Esophagus (tissue), 2 donors: ENCODE data around the gene MACROD2. TPM values are rescaled to one million over a fixed set of nuclear protein-coding genes. Genes with fewer than 3 reads are reported as not detected.

ENCODE experiments used
- H3K27ac ChIP-seq, 2 donors: one replicate each; pipeline ENCODE4 v1.5.1; 2013; ENCODE audit warnings: low read depth in 2 of 2, mild to moderate bottlenecking in 2 of 2, inconsistent platforms in 1 of 2, low read length in 1 of 2, moderate library complexity in 1 of 2
- H3K27me3 ChIP-seq, 2 donors: one replicate each; pipeline ENCODE4 v1.6.1; 2013; ENCODE audit warnings: low read length in 2 of 2, control low read depth in 1 of 2, mild to moderate bottlenecking in 1 of 2; ENCODE audit not compliant: insufficient read depth in 2 of 2, control insufficient read depth in 1 of 2
- H3K36me3 ChIP-seq, 2 donors: one replicate each; pipeline ENCODE4 v1.6.1; 2013; ENCODE audit warnings: low read length in 1 of 2; ENCODE audit not compliant: control insufficient read depth in 2 of 2, insufficient read depth in 2 of 2
- H3K4me1 ChIP-seq, 2 donors: one replicate each; pipeline ENCODE4 v1.6.1; 2013; ENCODE audit warnings: low read length in 1 of 2; ENCODE audit not compliant: control insufficient read depth in 2 of 2, insufficient read depth in 2 of 2
- H3K4me3 ChIP-seq, 2 donors: one replicate each; pipeline ENCODE4 v1.5.1; 2013; ENCODE audit warnings: low read length in 2 of 2, mild to moderate bottlenecking in 2 of 2, low read depth in 1 of 2, moderate library complexity in 1 of 2
- H3K9me3 ChIP-seq, 2 donors: one replicate each; pipeline ENCODE4 v1.6.1; 2013; ENCODE audit warnings: mild to moderate bottlenecking in 2 of 2, low read depth in 1 of 2, low read length in 1 of 2, moderate library complexity in 1 of 2; ENCODE audit not compliant: control insufficient read depth in 2 of 2, insufficient read depth in 1 of 2
- WGBS, 2 donors: extraction: QIAGEN DNeasy Blood & Tissue Kit; methylation state at CpG; one replicate each; pipeline ENCODE4 v1.1.7; 2013; 5-methylcytosine and 5-hydroxymethylcytosine counted together
- polyA plus RNA-seq, 2 donors: library from polyadenylated mRNA; stranded (reverse); fragments of 200-250 nt; gene quantifications; one replicate each; pipeline ENCODE4 v1.2.3, GENCODE V29; 2013
- donor health status: healthy with polysubstance abuse.
- donor health status: Bipolar disorder and iron deficiency.

Gene MACROD2
- polyA plus RNA-seq, 2 donors: 0.64 to 1.9 TPM

GRCh38 chr20:14495066-14495465 is 499.8 kb downstream of the MACROD2 start:
- no peaks in the 10 kb centered on the region for H3K27me3 ChIP-seq
- peaks cover 0 to 2% of the 10 kb centered on the region in 2 donors for H3K4me1 ChIP-seq
- no peaks in the 10 kb centered on the region for H3K36me3 ChIP-seq
- peaks cover 0 to 2% of the 10 kb centered on the region in 2 donors for H3K9me3 ChIP-seq
- H3K27ac ChIP-seq: no peak overlapping the region
- no peak overlapping the region for H3K4me3 ChIP-seq

- no peaks in the 10 kb centered on the region for H3K27me3 ChIP-seq
- no peak overlapping the region for H3K4me3 ChIP-seq
- WGBS, 2 donors: 38 to 47% methylated on average over 2 of the region's 2 CpGs
- H3K36me3 ChIP-seq: no peaks in the 10 kb centered on the region
- peaks cover 0 to 2% of the 10 kb centered on the region in 2 donors for H3K9me3 ChIP-seq
- no peak overlapping the region for H3K27ac ChIP-seq
- H3K4me1 ChIP-seq: peaks cover 0 to 2% of the 10 kb centered on the region in 2 donors
Observed at GRCh38 chr20:14497004-14497403, 501.7 kb downstream of the MACROD2 start.

- no peak overlapping the region for H3K27ac ChIP-seq
- H3K9me3 ChIP-seq: peaks cover 0 to 2% of the 10 kb centered on the region in 2 donors
- H3K4me1 ChIP-seq: peaks cover 0 to 2% of the 10 kb centered on the region in 2 donors
- WGBS, 2 donors: 85 to 88% methylated on average over 4 of the region's 4 CpGs
- no peak overlapping the region for H3K4me3 ChIP-seq
- no peaks in the 10 kb centered on the region for H3K27me3 ChIP-seq
- no peaks in the 10 kb centered on the region for H3K36me3 ChIP-seq
Observed at GRCh38 chr20:14498772-14499171, 503.5 kb downstream of the MACROD2 start.

- no peaks in the 10 kb centered on the region for H3K27me3 ChIP-seq
- no peak overlapping the region for H3K4me3 ChIP-seq
- H3K36me3 ChIP-seq: no peaks in the 10 kb centered on the region
- H3K4me1 ChIP-seq: no peaks in the 10 kb centered on the region
- H3K9me3 ChIP-seq: no peaks in the 10 kb centered on the region
- WGBS, 2 donors: 38 to 59% methylated on average over 1 of the region's 1 CpG
- H3K27ac ChIP-seq: no peak overlapping the region
Observed at GRCh38 chr20:14505476-14505875, 510.2 kb downstream of the MACROD2 start.

- H3K4me1 ChIP-seq: no peaks in the 10 kb centered on the region
- H3K9me3 ChIP-seq: no peaks in the 10 kb centered on the region
- no peaks in the 10 kb centered on the region for H3K27me3 ChIP-seq
- 88 to 95% methylated on average over 2 of the region's 2 CpGs for WGBS, 2 donors
- no peak overlapping the region for H3K27ac ChIP-seq
- no peaks in the 10 kb centered on the region for H3K36me3 ChIP-seq
- no peak overlapping the region for H3K4me3 ChIP-seq
Observed at GRCh38 chr20:14507711-14508110, 512.4 kb downstream of the MACROD2 start.

GRCh38 chr20:14510341-14510740 is 515.0 kb downstream of the MACROD2 start:
- Histone ChIP-seq H3K36me3 (no peaks in the 10 kb centered on the region), H3K4me3 (no peak overlapping the region), H3K27me3 (no peaks in the 10 kb centered on the region), H3K27ac (no peak overlapping the region), H3K9me3 (no peaks in the 10 kb centered on the region), H3K4me1 (no peaks in the 10 kb centered on the region)
- WGBS, 2 donors: 52 to 60% methylated on average over 1 of the region's 1 CpG

GRCh38 chr20:14512839-14513238 is 517.5 kb downstream of the MACROD2 start:
- H3K4me3 ChIP-seq: no peak overlapping the region
- 1 to 3% methylated on average over 2 of the region's 2 CpGs for WGBS, 2 donors
- no peak overlapping the region for H3K27ac ChIP-seq
- no peaks in the 10 kb centered on the region for H3K4me1 ChIP-seq
- H3K36me3 ChIP-seq: no peaks in the 10 kb centered on the region
- H3K9me3 ChIP-seq: no peaks in the 10 kb centered on the region
- no peaks in the 10 kb centered on the region for H3K27me3 ChIP-seq

GRCh38 chr20:14518648-14519047 is 523.3 kb downstream of the MACROD2 start:
- Histone ChIP-seq H3K9me3 (no peaks in the 10 kb centered on the region), H3K27ac (no peak overlapping the region), H3K27me3 (no peaks in the 10 kb centered on the region), H3K4me3 (no peak overlapping the region), H3K36me3 (no peaks in the 10 kb centered on the region), H3K4me1 (peaks cover 0 to 3% of the 10 kb centered on the region in 2 donors)
- WGBS, 2 donors: 51 to 81% methylated on average over 1 of the region's 1 CpG

GRCh38 chr20:14521016-14521415 is 525.7 kb downstream of the MACROD2 start:
- Histone ChIP-seq H3K9me3 (no peaks in the 10 kb centered on the region), H3K36me3 (no peaks in the 10 kb centered on the region), H3K27me3 (no peaks in the 10 kb centered on the region), H3K4me3 (no peak overlapping the region), H3K4me1 (peaks cover 0 to 3% of the 10 kb centered on the region in 2 donors), H3K27ac (no peak overlapping the region)

GRCh38 chr20:14521436-14521835 is 526.1 kb downstream of the MACROD2 start:
- Histone ChIP-seq H3K4me3 (no peak overlapping the region), H3K4me1 (peaks cover 0 to 3% of the 10 kb centered on the region in 2 donors), H3K36me3 (no peaks in the 10 kb centered on the region), H3K27ac (no peak overlapping the region), H3K27me3 (no peaks in the 10 kb centered on the region), H3K9me3 (no peaks in the 10 kb centered on the region)
- WGBS, 2 donors: 44 to 71% methylated on average over 1 of the region's 1 CpG
